ENCODE measurements around the gene CATSPER1.
"Not testable (repeated sequence)": the region's sequence is repeated elsewhere in the genome, so short reads cannot be mapped to it uniquely, and the experiment has no call there.

The CATSPER1 gene

GRCh38 chr11:66051371-66051765 is 25.1 kb upstream of the CATSPER1 start:
- DNase-seq, result no peak

- DNase-seq, result no peak
Observed at GRCh38 chr11:66050581-66051231, 24.4 kb upstream of the CATSPER1 start.

- DNase-seq, result no peak
Observed at GRCh38 chr11:66048547-66049323, 22.5 kb upstream of the CATSPER1 start, which contains the start of gene GAL3ST3. Gene GAL3ST3, minus strand, starts transcription at chr11:66049161. Its CDS starts 3,746 bp downstream, at chr11:66045415.

GRCh38 chr11:66047541-66048365 is 21.5 kb upstream of the CATSPER1 start:
- peak; percentile 22 for DNase-seq

- no peak for DNase-seq
Observed at GRCh38 chr11:66046901-66047300, 20.6 kb upstream of the CATSPER1 start.

- peak; percentile 26 for DNase-seq
Observed at GRCh38 chr11:66045177-66045639, 18.9 kb upstream of the CATSPER1 start.

- no peak for DNase-seq
Observed at GRCh38 chr11:66044757-66045156, 18.5 kb upstream of the CATSPER1 start.

GRCh38 chr11:66042996-66043906 is 17.0 kb upstream of the CATSPER1 start:
- DNase-seq, result no peak

- DNase-seq, result no peak
Observed at GRCh38 chr11:66042227-66042995, 16.1 kb upstream of the CATSPER1 start.

- DNase-seq, result no peak
Observed at GRCh38 chr11:66039765-66040164, 13.5 kb upstream of the CATSPER1 start.

- no peak for DNase-seq
Observed at GRCh38 chr11:66037327-66037726, 11.0 kb upstream of the CATSPER1 start.

GRCh38 chr11:66036334-66036710 is 10.0 kb upstream of the CATSPER1 start:
- no peak for DNase-seq

GRCh38 chr11:66035653-66036333 is 9.5 kb upstream of the CATSPER1 start:
- no peak for DNase-seq

- no peak for DNase-seq
Observed at GRCh38 chr11:66032957-66033735, 6.9 kb upstream of the CATSPER1 start.

GRCh38 chr11:66023186-66023440 is 3.2 kb downstream of the CATSPER1 start:
- DNase-seq, result not testable (repeated sequence)

GRCh38 chr11:66022401-66023185 is 3.7 kb downstream of the CATSPER1 start:
- peak; percentile 58 for DNase-seq

- peak; percentile 57 for DNase-seq
Observed at GRCh38 chr11:66020618-66021357, 5.5 kb downstream of the CATSPER1 start.

- no peak for DNase-seq
Observed at GRCh38 chr11:66020212-66020611, 6.1 kb downstream of the CATSPER1 start.

- no peak for DNase-seq
Observed at GRCh38 chr11:66017321-66017720, 9.0 kb downstream of the CATSPER1 start.

All from NCI-H226 (cell line).